Karpas-422 (cell line): Measurements from ENCODE around the gene ACKR2. TPM values are rescaled to one million over a fixed set of nuclear protein-coding genes. Genes with fewer than 3 reads are reported as not detected.

ENCODE experiments used
- DNase-seq: peaks from one replicate; pipeline ENCODE4 v3.0.0-alpha.2; 2015
- H2AFZ ChIP-seq: fragments of 200-600 bp; sonication (generic); 2 replicates; pipeline ENCODE4 v1.6.1; 2014; ENCODE audit warnings: antibody characterized with exemption, low read length, mixed read lengths
- H3K27ac ChIP-seq: fragments of 200-600 bp; sonication (generic); 2 replicates; pipeline ENCODE4 v1.5.1; 2014; ENCODE audit warnings: mild to moderate bottlenecking, low read length, moderate library complexity
- H3K27me3 ChIP-seq: fragments of 200-600 bp; sonication (generic); 2 replicates; pipeline ENCODE4 v1.6.1; 2014; ENCODE audit warnings: low read length, mixed read lengths
- H3K36me3 ChIP-seq: fragments of 200-600 bp; sonication (generic); 2 replicates; pipeline ENCODE4 v1.6.1; 2014; ENCODE audit warnings: low read length, mixed read lengths; ENCODE audit not compliant: insufficient read depth
- H3K4me1 ChIP-seq: fragments of 200-600 bp; sonication (generic); 2 replicates; pipeline ENCODE4 v1.6.1; 2014; ENCODE audit warnings: mild to moderate bottlenecking, low read length, mixed read lengths
- H3K4me2 ChIP-seq: fragments of 200-600 bp; sonication (generic); 2 replicates; pipeline ENCODE4 v1.6.1; 2014; ENCODE audit warnings: low read length, low read depth, mild to moderate bottlenecking; ENCODE audit not compliant: poor library complexity, severe bottlenecking
- H3K4me3 ChIP-seq: fragments of 200-600 bp; sonication (generic); 2 replicates; pipeline ENCODE4 v1.5.1; 2014; ENCODE audit warnings: mild to moderate bottlenecking, antibody characterized with exemption, low read length, mixed read lengths
- H3K79me2 ChIP-seq: fragments of 200-600 bp; sonication (generic); 2 replicates; pipeline ENCODE4 v1.6.1; 2014; ENCODE audit warnings: mild to moderate bottlenecking, low read length, mixed read lengths
- H3K9ac ChIP-seq: fragments of 200-600 bp; sonication (generic); 2 replicates; pipeline ENCODE4 v1.6.0; 2014; ENCODE audit warnings: low read length
- H3K9me2 ChIP-seq: fragments of 200-600 bp; sonication (generic), shearing (Covaris generic); replicated peaks from 2 replicates; pipeline ENCODE4 v1.6.0; 2014; ENCODE audit warnings: mild to moderate bottlenecking, low read length, moderate library complexity; ENCODE audit not compliant: insufficient read depth
- H3K9me3 ChIP-seq: fragments of 300-700, 200-600 bp; sonication (generic); 2 replicates; pipeline ENCODE4 v1.6.1; 2014; ENCODE audit warnings: low read length, mixed read lengths
- H4K20me1 ChIP-seq: fragments of 200-600 bp; sonication (generic); 2 replicates; pipeline ENCODE4 v1.6.1; 2014; ENCODE audit warnings: mild to moderate bottlenecking, antibody characterized with exemption, low read length, low read depth; ENCODE audit not compliant: insufficient read depth
- total RNA-seq: library from RNA; depleted of rRNA; stranded (reverse); fragments of >200 nt; shearing (Covaris generic); gene quantifications from 2 replicates; pipeline ENCODE4 v1.2.3, GENCODE V29; 2014; ENCODE audit warnings: low replicate concordance

Gene ACKR2
- total RNA-seq, 1 experiment from 2014 or later = 1.9 TPM

DNA sequence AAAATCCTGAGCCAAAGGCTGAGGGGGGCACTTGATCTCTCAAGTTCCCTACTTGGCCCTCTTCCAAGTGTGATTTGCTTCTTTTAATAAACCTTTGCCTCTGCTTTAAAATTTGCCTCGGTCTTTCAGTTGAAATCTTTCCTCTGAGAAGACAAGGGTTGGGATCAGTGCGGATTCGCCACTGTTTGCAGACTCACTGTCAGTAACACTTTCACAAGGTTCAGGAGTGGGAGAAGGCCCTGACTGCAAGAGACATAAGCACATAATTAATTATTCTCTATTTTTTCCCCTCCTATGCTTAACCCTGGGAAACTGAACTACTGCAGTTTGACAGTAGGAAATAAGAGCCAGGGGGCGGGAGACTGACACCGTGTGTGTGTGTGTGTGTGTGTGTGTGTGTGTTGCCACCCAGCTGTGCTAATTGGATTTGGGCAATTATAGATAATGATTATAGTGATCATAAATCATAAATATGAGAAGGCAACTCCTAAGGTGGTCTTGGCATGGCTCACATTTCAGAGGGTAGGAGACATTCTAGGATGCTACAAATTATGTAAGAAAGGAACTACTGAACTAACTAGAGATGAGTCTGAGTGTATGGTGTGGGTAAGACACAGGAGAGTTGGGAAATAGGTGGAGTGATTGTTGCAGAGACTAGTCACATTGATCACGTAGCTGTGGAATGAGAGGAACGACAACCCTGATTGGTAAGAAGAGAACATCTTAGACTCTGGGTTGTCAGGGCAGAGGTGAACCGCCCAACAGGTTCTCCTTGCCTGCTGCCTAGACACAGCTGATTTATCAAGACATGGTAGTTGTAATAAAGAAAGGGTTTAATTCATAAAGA is 91.2 kb downstream of the ACKR2 start:
- Histone ChIP-seq H3K27ac (no peak overlapping the region), H2AFZ (no peak overlapping the region), H3K79me2 (no peaks in the 10 kb centered on the region), H3K9me3 (no peaks in the 10 kb centered on the region), H3K4me2 (no peak overlapping the region), H3K9me2 (no peaks in the 10 kb centered on the region), H3K27me3 (no peaks in the 10 kb centered on the region), H3K4me3 (no peak overlapping the region), H4K20me1 (no peaks in the 10 kb centered on the region), H3K4me1 (no peaks in the 10 kb centered on the region), H3K36me3 (no peaks in the 10 kb centered on the region), H3K9ac (no peak overlapping the region)
- no peak for DNase-seq

GRCh38 chr3:42901073-42901415 is 91.8 kb downstream of the ACKR2 start:
- Histone ChIP-seq H3K9me2 (no peaks in the 10 kb centered on the region), H3K9ac (no peak overlapping the region), H3K4me1 (no peaks in the 10 kb centered on the region), H3K79me2 (no peaks in the 10 kb centered on the region), H2AFZ (no peak overlapping the region), H3K9me3 (no peaks in the 10 kb centered on the region), H3K36me3 (no peaks in the 10 kb centered on the region), H3K4me3 (no peak overlapping the region), H3K27ac (no peak overlapping the region), H3K27me3 (no peaks in the 10 kb centered on the region), H3K4me2 (no peak overlapping the region), H4K20me1 (no peaks in the 10 kb centered on the region)
- DNase-seq = no peak

DNA sequence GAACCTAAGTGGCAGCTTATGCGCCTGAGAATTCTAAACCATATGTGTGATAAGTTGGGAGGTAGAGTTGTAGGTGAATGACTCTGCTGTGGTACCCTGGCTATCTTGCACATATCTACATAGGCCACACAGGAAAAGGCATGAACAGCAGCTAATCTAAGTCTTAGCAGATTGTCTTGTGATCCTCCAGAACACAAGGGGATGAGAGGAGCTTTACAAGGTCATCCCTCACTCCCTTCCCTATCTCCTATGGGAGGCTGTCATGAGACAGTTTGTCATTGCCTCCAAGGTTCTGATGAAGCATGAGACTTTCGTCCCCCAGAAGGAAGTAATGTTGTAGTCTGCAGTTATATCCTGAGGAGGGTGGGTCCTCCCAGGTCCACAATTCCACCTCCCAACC is 93.0 kb downstream of the ACKR2 start:
- Histone ChIP-seq H3K9ac (no peak overlapping the region), H3K9me2 (no peaks in the 10 kb centered on the region), H3K36me3 (no peaks in the 10 kb centered on the region), H2AFZ (no peak overlapping the region), H3K4me2 (no peak overlapping the region), H3K9me3 (no peaks in the 10 kb centered on the region), H3K27me3 (no peaks in the 10 kb centered on the region), H3K79me2 (no peaks in the 10 kb centered on the region), H3K27ac (no peak overlapping the region), H3K4me1 (no peaks in the 10 kb centered on the region), H3K4me3 (no peak overlapping the region), H4K20me1 (no peaks in the 10 kb centered on the region)
- no peak for DNase-seq

- H3K4me3 ChIP-seq = no peak overlapping the region
- H3K9me3 ChIP-seq = no peaks in the 10 kb centered on the region
- no peaks in the 10 kb centered on the region for H3K9me2 ChIP-seq
- no peak overlapping the region for H3K27ac ChIP-seq
- no peak overlapping the region for H2AFZ ChIP-seq
- no peaks in the 10 kb centered on the region for H3K36me3 ChIP-seq
- H3K79me2 ChIP-seq = no peaks in the 10 kb centered on the region
- H3K27me3 ChIP-seq = no peaks in the 10 kb centered on the region
- no peaks in the 10 kb centered on the region for H4K20me1 ChIP-seq
- no peak for DNase-seq
- H3K4me2 ChIP-seq = no peak overlapping the region
- H3K4me1 ChIP-seq = no peaks in the 10 kb centered on the region
- H3K9ac ChIP-seq = no peak overlapping the region
These were observed 94.8 kb downstream of the ACKR2 start for GRCh38 chr3:42904076-42904475.

GRCh38 chr3:42905740-42906069 is 96.5 kb downstream of the ACKR2 start:
- no peaks in the 10 kb centered on the region for H3K79me2 ChIP-seq
- H2AFZ ChIP-seq = no peak overlapping the region
- no peak overlapping the region for H3K9ac ChIP-seq
- no peaks in the 10 kb centered on the region for H3K9me3 ChIP-seq
- H3K9me2 ChIP-seq = no peaks in the 10 kb centered on the region
- no peaks in the 10 kb centered on the region for H3K36me3 ChIP-seq
- no peak overlapping the region for H3K27ac ChIP-seq
- no peak for DNase-seq
- H4K20me1 ChIP-seq = no peaks in the 10 kb centered on the region
- no peaks in the 10 kb centered on the region for H3K4me1 ChIP-seq
- H3K27me3 ChIP-seq = no peaks in the 10 kb centered on the region
- H3K4me3 ChIP-seq = no peak overlapping the region
- no peak overlapping the region for H3K4me2 ChIP-seq

- Histone ChIP-seq H4K20me1 (no peaks in the 10 kb centered on the region), H3K4me1 (no peaks in the 10 kb centered on the region), H3K27ac (no peak within 1 kb of the TSS), H3K36me3 (no peaks in the 10 kb centered on the region), H3K27me3 (no peaks in the 10 kb centered on the region), H3K9me2 (no peaks in the 10 kb centered on the region), H3K79me2 (no peaks in the 10 kb centered on the region), H3K4me3 (no peak within 1 kb of the TSS), H3K9me3 (no peaks in the 10 kb centered on the region), H3K4me2 (no peak within 1 kb of the TSS), H2AFZ (no peak within 1 kb of the TSS), H3K9ac (no peak within 1 kb of the TSS)
- no peak for DNase-seq
These were observed 97.0 kb downstream of the ACKR2 start, which contains the start of gene ZNF662 for GRCh38 chr3:42906070-42906847. ZNF662 (plus strand) TSS chr3:42906142; CDS start chr3:42908115, 1,973 bp downstream.

DNA sequence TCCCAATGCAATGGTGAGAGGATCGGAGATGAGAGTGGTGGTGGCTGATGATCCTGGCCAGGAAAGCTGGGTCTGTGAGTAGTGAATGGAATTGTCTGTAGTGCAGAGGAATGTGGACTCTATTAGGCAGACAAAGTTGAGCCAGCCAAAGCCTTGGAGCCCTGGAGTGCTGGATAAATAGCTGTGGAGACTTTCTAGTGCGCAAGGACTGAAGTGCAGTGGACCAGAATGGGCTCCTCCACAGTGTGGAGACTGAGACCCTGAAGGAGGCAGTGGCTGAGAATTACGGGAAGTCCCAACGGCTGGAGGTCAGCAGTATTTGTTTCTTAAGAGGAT is 97.6 kb downstream of the ACKR2 start:
- Histone ChIP-seq H4K20me1 (no peaks in the 10 kb centered on the region), H3K36me3 (no peaks in the 10 kb centered on the region), H3K4me2 (no peak overlapping the region), H3K27ac (no peak overlapping the region), H3K4me3 (no peak overlapping the region), H3K9me3 (no peaks in the 10 kb centered on the region), H3K27me3 (no peaks in the 10 kb centered on the region), H3K79me2 (no peaks in the 10 kb centered on the region), H2AFZ (no peak overlapping the region), H3K9me2 (no peaks in the 10 kb centered on the region), H3K4me1 (no peaks in the 10 kb centered on the region), H3K9ac (no peak overlapping the region)
- DNase-seq = no peak

DNA sequence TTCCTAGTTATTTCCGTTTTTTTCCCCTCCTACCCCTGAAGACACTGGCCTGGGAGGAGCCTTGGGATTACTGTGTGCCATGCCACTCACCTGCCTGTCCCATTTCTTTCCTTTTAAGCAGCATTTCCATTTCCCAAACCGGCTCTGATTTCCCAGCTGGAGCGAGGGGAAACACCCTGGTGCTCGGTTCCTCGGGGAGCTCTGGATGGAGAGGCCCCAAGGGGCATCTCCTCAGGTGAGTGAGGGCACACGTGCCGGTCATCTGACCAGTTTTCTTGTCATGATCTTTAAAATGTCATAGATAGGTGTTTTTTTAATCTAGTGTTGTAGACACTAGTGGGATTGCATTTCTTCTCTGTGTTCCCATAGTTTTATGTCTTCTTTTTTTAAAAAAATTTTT is 99.4 kb downstream of the ACKR2 start:
- Histone ChIP-seq H3K27ac (no peak overlapping the region), H4K20me1 (no peaks in the 10 kb centered on the region), H3K4me1 (no peaks in the 10 kb centered on the region), H3K79me2 (no peaks in the 10 kb centered on the region), H3K9me2 (no peaks in the 10 kb centered on the region), H3K9ac (no peak overlapping the region), H3K4me3 (no peak overlapping the region), H3K36me3 (no peaks in the 10 kb centered on the region; the same call in 1 of the 2 replicates), H2AFZ (no peak overlapping the region), H3K27me3 (no peaks in the 10 kb centered on the region), H3K4me2 (no peak overlapping the region), H3K9me3 (peaks cover 6% of the 10 kb centered on the region)
- no peak for DNase-seq
